Liver (tissue), 9 donors: ENCODE measurements around the gene RFTN2. TPM values are rescaled to one million over a fixed set of nuclear protein-coding genes. Genes with fewer than 3 reads are reported as not detected.

ENCODE experiments used
- DNase-seq: peaks from one replicate; pipeline ENCODE4 v3.0.0-alpha.2; 2017; ENCODE audit warnings: low spot score
- H3K27ac ChIP-seq, 2 donors: one replicate each; pipeline ENCODE4 v1.7.0; 2013; ENCODE audit warnings: inconsistent platforms in 2 of 2, low read length in 2 of 2, control low read depth in 1 of 2, low read depth in 1 of 2, mild to moderate bottlenecking in 1 of 2
- H3K27me3 ChIP-seq, 4 donors: one replicate each; pipeline versions ENCODE4 v1.6.1 to v1.7.0; 2013; ENCODE audit warnings: low read length in 3 of 4, inconsistent platforms in 1 of 4, mild to moderate bottlenecking in 1 of 4, moderate library complexity in 1 of 4; ENCODE audit not compliant: control insufficient read depth in 4 of 4, insufficient read depth in 4 of 4
- H3K36me3 ChIP-seq, 4 donors: one replicate each; pipeline versions ENCODE4 v1.6.1 to v1.7.0; 2013; ENCODE audit warnings: low read length in 3 of 4, mild to moderate bottlenecking in 3 of 4, low read depth in 1 of 4, moderate library complexity in 1 of 4; ENCODE audit not compliant: control insufficient read depth in 4 of 4, insufficient read depth in 3 of 4
- H3K4me1 ChIP-seq, 4 donors: one replicate each; pipeline versions ENCODE4 v1.6.1 to v1.7.0; 2013; ENCODE audit warnings: low read length in 3 of 4, mild to moderate bottlenecking in 3 of 4, moderate library complexity in 1 of 4; ENCODE audit not compliant: control insufficient read depth in 4 of 4, insufficient read depth in 4 of 4
- H3K4me3 ChIP-seq, 3 donors: one replicate each; pipeline versions ENCODE4 v1.6.1 to v1.7.0; 2013; ENCODE audit warnings: low read length in 3 of 3, control low read depth in 1 of 3, low read depth in 1 of 3, mild to moderate bottlenecking in 1 of 3
- H3K9ac ChIP-seq, 2 donors: one replicate each; pipeline ENCODE4 v1.7.0; 2013; ENCODE audit warnings: low read length in 2 of 2, mild to moderate bottlenecking in 2 of 2, moderate library complexity in 2 of 2, control low read depth in 1 of 2, low read depth in 1 of 2
- H3K9me3 ChIP-seq, 4 donors: one replicate each; pipeline versions ENCODE4 v1.6.1 to v1.7.0; 2013; ENCODE audit warnings: low read length in 3 of 4; ENCODE audit not compliant: control insufficient read depth in 4 of 4
- EGR1 ChIP-seq, 2 donors: IDR thresholded peaks; 2 replicates each; pipeline ENCODE4 v1.6.1; 2016 to 2018; ENCODE audit warnings: antibody characterized with exemption in 2 of 2, low read depth in 2 of 2
- FOXA1 ChIP-seq: IDR thresholded peaks from 2 replicates; pipeline ENCODE4 v1.6.1; 2016; ENCODE audit warnings: antibody characterized with exemption
- GABPA ChIP-seq, 2 donors: IDR thresholded peaks in 1 of 2; conservative IDR thresholded peaks in 1 of 2; 2 replicates each; pipeline ENCODE4 v1.6.1; 2016; ENCODE audit warnings: antibody characterized with exemption in 2 of 2, mild to moderate bottlenecking in 1 of 2, moderate library complexity in 1 of 2
- HNF4A ChIP-seq, 2 donors: conservative IDR thresholded peaks; 2 replicates each; pipeline ENCODE4 v1.6.1; 2016; ENCODE audit warnings: antibody characterized with exemption in 2 of 2, mild to moderate bottlenecking in 2 of 2
- HNF4G ChIP-seq: IDR thresholded peaks from 2 replicates; pipeline ENCODE4 v1.6.1; 2016; ENCODE audit warnings: antibody characterized with exemption
- JUND ChIP-seq, 2 donors: IDR thresholded peaks; 2 replicates each; pipeline ENCODE4 v1.6.1; 2016; ENCODE audit warnings: antibody characterized with exemption in 2 of 2
- NR2F2 ChIP-seq: IDR thresholded peaks from 2 replicates; pipeline ENCODE4 v1.6.1; 2016; ENCODE audit warnings: antibody characterized with exemption
- RAD21 ChIP-seq, 2 donors: IDR thresholded peaks; 2 replicates each; pipeline ENCODE4 v1.6.1; 2016; ENCODE audit warnings: antibody characterized with exemption in 2 of 2, mild to moderate bottlenecking in 2 of 2
- RXRA ChIP-seq, 2 donors: IDR thresholded peaks; 2 replicates each; pipeline ENCODE4 v1.6.1; 2017 to 2018; ENCODE audit warnings: antibody characterized with exemption in 2 of 2, mild to moderate bottlenecking in 1 of 2
- SP1 ChIP-seq: IDR thresholded peaks from 2 replicates; pipeline ENCODE4 v1.6.1; 2018; ENCODE audit warnings: antibody characterized with exemption, mild to moderate bottlenecking
- TAF1 ChIP-seq: conservative IDR thresholded peaks from 2 replicates; pipeline ENCODE4 v1.6.1; 2016; ENCODE audit warnings: antibody characterized with exemption, mild to moderate bottlenecking
- YY1 ChIP-seq: IDR thresholded peaks from 2 replicates; pipeline ENCODE4 v1.6.1; 2016; ENCODE audit warnings: antibody characterized with exemption, mild to moderate bottlenecking
- WGBS: extraction: QIAGEN DNeasy Blood & Tissue Kit; methylation state at CpG from one replicate; pipeline ENCODE4 v1.1.7; 2013; 5-methylcytosine and 5-hydroxymethylcytosine counted together
- polyA plus RNA-seq, 2 donors: library from polyadenylated mRNA; stranded (reverse) in 1 of 2; unstranded in 1 of 2; fragments of 200-250 nt in 1 of 2; fragments of >200 nt in 1 of 2; fragmentation: Nextera tagmentation in 1 of 2; extraction: Ambion mirVana in 1 of 2; gene quantifications; one replicate each; pipeline versions ENCODE4 v1.2.1 to v1.2.3, GENCODE V29; 2013 to 2015
- total RNA-seq, 2 donors: library from RNA; depleted of rRNA; stranded (reverse); fragments of >200 nt; gene quantifications; one replicate each; pipeline ENCODE4 v1.2.3, GENCODE V29; 2014
- TF ChIP-seq, protein P1 (sequence below): IDR thresholded peaks from 2 replicates; pipeline ENCODE4 v1.6.1; 2016; ENCODE audit warnings: antibody characterized with exemption
- TF ChIP-seq, protein P2 (sequence below): IDR thresholded peaks from 2 replicates; pipeline ENCODE4 v1.6.1; 2016; ENCODE audit warnings: antibody characterized with exemption, mild to moderate bottlenecking
- TF ChIP-seq, protein P3 (sequence below): IDR thresholded peaks from 2 replicates; pipeline ENCODE4 v1.6.1; 2016; ENCODE audit warnings: antibody characterized with exemption
- TF ChIP-seq, protein P4 (sequence below): fragments of 150-350 bp; IDR thresholded peaks from 2 replicates; pipeline ENCODE4 v1.5.1; 2017; ENCODE audit warnings: improper control_type of control experiment, low read depth, low read length; ENCODE audit not compliant: missing input control
- TF ChIP-seq, protein P5 (sequence below): IDR thresholded peaks from 2 replicates; pipeline ENCODE4 v1.6.1; 2016; ENCODE audit warnings: antibody characterized with exemption
- donor health status: healthy.
- donor health status: healthy.
- donor health status: healthy.
- donor health status: healthy.
- donor health status: healthy.

RFTN2 gene
- total and polyA plus RNA-seq, 4 donors = 0.40 to 4.2 (median 1.2) TPM

DNA sequence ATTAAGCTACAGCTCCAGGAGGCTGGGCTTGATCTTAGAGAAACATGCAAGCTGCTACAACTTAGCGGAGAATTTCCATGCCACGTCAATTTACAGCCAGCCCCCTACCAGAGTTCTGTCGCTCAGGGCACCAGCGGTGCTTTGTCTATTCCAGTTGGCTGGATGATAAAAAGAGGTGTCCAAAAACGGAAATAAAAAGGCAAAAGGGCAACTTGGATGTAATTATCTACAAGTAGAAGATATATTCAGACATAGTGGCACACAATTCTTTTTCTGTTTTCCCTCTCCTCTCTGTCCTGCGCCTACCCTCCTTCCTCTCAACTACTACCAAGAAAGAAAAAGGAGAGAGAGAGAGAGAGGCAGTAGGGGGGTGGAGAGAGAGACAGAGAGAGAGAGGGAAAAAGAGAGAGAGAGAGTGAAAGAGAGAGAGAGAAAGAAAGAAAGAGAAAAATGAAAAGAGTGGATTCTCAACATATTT lies 363 bp upstream of the RFTN2 start:
- no peak for DNase-seq
- Histone ChIP-seq H3K4me1 (peaks cover 0 to 1% (median 0%) of the 10 kb centered on the region in 4 donors), H3K9ac (no peak overlapping the region), H3K27ac (peak overlapping the region in 1 of 2 donors; percentile 13), H3K27me3 (no peaks in the 10 kb centered on the region), H3K9me3 (no peaks in the 10 kb centered on the region), H3K36me3 (no peaks in the 10 kb centered on the region), H3K4me3 (peak overlapping the region in 1 of 3 donors; percentile 39)
- WGBS = 42% methylated on average over 6 of the region's 6 CpGs
- TF ChIP-seq SP1 = no peak
- TF ChIP-seq, protein P1, sequence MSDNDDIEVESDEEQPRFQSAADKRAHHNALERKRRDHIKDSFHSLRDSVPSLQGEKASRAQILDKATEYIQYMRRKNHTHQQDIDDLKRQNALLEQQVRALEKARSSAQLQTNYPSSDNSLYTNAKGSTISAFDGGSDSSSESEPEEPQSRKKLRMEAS = no peak

DNA sequence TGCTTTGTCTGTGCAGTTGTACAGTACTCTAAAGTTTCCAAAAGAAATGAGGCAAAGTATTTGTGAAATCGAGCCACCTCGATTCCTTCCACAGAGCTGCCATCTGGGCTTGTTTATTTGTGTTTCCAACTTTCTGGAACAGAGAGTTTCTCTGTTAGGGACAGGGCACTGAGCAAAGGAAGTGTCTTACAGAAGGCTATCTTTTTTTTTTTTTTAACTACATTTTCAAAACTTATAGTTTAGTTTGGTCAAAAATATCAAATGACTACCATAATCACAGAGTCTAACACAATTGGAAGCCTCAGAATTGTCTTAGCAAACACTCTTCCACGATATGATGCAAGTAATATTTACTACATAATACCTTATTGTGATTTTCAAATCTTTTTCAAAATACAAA lies 796 bp downstream of the RFTN2 start:
- Histone ChIP-seq H3K36me3 (no peaks in the 10 kb centered on the region), H3K4me3 (no peak overlapping the region), H3K9ac (peak overlapping the region in 1 of 2 donors; percentile 53), H3K9me3 (no peaks in the 10 kb centered on the region), H3K27me3 (no peaks in the 10 kb centered on the region), H3K4me1 (peaks cover 0 to 1% (median 0%) of the 10 kb centered on the region in 4 donors), H3K27ac (no peak overlapping the region)
- no peak for DNase-seq
- no peak for TF ChIP-seq HNF4A (conservative IDR thresholded peaks at IDR 0.05)
- no peak for TF ChIP-seq SP1
- no peak for TF ChIP-seq NR2F2
- TF ChIP-seq, protein P2, sequence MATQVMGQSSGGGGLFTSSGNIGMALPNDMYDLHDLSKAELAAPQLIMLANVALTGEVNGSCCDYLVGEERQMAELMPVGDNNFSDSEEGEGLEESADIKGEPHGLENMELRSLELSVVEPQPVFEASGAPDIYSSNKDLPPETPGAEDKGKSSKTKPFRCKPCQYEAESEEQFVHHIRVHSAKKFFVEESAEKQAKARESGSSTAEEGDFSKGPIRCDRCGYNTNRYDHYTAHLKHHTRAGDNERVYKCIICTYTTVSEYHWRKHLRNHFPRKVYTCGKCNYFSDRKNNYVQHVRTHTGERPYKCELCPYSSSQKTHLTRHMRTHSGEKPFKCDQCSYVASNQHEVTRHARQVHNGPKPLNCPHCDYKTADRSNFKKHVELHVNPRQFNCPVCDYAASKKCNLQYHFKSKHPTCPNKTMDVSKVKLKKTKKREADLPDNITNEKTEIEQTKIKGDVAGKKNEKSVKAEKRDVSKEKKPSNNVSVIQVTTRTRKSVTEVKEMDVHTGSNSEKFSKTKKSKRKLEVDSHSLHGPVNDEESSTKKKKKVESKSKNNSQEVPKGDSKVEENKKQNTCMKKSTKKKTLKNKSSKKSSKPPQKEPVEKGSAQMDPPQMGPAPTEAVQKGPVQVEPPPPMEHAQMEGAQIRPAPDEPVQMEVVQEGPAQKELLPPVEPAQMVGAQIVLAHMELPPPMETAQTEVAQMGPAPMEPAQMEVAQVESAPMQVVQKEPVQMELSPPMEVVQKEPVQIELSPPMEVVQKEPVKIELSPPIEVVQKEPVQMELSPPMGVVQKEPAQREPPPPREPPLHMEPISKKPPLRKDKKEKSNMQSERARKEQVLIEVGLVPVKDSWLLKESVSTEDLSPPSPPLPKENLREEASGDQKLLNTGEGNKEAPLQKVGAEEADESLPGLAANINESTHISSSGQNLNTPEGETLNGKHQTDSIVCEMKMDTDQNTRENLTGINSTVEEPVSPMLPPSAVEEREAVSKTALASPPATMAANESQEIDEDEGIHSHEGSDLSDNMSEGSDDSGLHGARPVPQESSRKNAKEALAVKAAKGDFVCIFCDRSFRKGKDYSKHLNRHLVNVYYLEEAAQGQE = no peak
- TF ChIP-seq, protein P3, sequence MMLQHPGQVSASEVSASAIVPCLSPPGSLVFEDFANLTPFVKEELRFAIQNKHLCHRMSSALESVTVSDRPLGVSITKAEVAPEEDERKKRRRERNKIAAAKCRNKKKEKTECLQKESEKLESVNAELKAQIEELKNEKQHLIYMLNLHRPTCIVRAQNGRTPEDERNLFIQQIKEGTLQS = no peak
- no peak for TF ChIP-seq FOXA1
- no peak for TF ChIP-seq EGR1 (IDR thresholded peaks at IDR 0.05; ENCODE audit: low read depth in 2 of 2)
- no peak for TF ChIP-seq RAD21 (IDR thresholded peaks at IDR 0.05)
- TF ChIP-seq HNF4G = no peak
- TF ChIP-seq TAF1 = no peak
- no peak for TF ChIP-seq RXRA (IDR thresholded peaks at IDR 0.05)
- no peak for TF ChIP-seq GABPA (IDR thresholded peaks at IDR 0.05 in 1 of 2, conservative IDR thresholded peaks at IDR 0.05 in 1 of 2)
- TF ChIP-seq, protein P4, sequence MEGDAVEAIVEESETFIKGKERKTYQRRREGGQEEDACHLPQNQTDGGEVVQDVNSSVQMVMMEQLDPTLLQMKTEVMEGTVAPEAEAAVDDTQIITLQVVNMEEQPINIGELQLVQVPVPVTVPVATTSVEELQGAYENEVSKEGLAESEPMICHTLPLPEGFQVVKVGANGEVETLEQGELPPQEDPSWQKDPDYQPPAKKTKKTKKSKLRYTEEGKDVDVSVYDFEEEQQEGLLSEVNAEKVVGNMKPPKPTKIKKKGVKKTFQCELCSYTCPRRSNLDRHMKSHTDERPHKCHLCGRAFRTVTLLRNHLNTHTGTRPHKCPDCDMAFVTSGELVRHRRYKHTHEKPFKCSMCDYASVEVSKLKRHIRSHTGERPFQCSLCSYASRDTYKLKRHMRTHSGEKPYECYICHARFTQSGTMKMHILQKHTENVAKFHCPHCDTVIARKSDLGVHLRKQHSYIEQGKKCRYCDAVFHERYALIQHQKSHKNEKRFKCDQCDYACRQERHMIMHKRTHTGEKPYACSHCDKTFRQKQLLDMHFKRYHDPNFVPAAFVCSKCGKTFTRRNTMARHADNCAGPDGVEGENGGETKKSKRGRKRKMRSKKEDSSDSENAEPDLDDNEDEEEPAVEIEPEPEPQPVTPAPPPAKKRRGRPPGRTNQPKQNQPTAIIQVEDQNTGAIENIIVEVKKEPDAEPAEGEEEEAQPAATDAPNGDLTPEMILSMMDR = no peak
- TF ChIP-seq, protein P5, sequence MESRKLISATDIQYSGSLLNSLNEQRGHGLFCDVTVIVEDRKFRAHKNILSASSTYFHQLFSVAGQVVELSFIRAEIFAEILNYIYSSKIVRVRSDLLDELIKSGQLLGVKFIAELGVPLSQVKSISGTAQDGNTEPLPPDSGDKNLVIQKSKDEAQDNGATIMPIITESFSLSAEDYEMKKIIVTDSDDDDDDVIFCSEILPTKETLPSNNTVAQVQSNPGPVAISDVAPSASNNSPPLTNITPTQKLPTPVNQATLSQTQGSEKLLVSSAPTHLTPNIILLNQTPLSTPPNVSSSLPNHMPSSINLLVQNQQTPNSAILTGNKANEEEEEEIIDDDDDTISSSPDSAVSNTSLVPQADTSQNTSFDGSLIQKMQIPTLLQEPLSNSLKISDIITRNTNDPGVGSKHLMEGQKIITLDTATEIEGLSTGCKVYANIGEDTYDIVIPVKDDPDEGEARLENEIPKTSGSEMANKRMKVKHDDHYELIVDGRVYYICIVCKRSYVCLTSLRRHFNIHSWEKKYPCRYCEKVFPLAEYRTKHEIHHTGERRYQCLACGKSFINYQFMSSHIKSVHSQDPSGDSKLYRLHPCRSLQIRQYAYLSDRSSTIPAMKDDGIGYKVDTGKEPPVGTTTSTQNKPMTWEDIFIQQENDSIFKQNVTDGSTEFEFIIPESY = no peak
- no peak for TF ChIP-seq JUND (IDR thresholded peaks at IDR 0.05)
- TF ChIP-seq YY1 = no peak
- WGBS = 19% methylated on average over 3 of the region's 3 CpGs
